ENCODE data around the gene KCNQ1.

KCNQ1 gene

GRCh38 chr11:2779499-2779980 is 334.7 kb downstream of the KCNQ1 start:
- Histone ChIP-seq H3K27me3 (ENCODE audit: insufficient read depth, low read length, poor library complexity, severe bottlenecking) (no peaks in the 10 kb centered on the region), H4K20me1 (ENCODE audit: insufficient read depth, low read length, poor library complexity, severe bottlenecking) (no peaks in the 10 kb centered on the region), H3K9me3 (ENCODE audit: insufficient read depth, low read depth, low read length) (0 out of 2 replicates have a peak, but pooled peaks cover 3% of the 10 kb centered on the region), H3K9me2 (replicated peaks; ENCODE audit: low read depth, low read length) (no peaks in the 10 kb centered on the region), H3F3A (ENCODE audit: low read depth) (no peaks in the 10 kb centered on the region), H3K36me3 (ENCODE audit: insufficient read depth, low read length) (no peaks in the 10 kb centered on the region), H3K4me2 (ENCODE audit: low read depth, low read length, poor library complexity, severe bottlenecking) (peak overlapping the region; percentile 75), H2AFZ (ENCODE audit: low read length) (no peak overlapping the region), H3K4me1 (ENCODE audit: insufficient read depth, low read length, poor library complexity, severe bottlenecking) (peaks cover 87% of the 10 kb centered on the region), H3K4me3 (ENCODE audit: low read length, poor library complexity, severe bottlenecking) (peak overlapping the region; percentile 68), H3K9ac (ENCODE audit: low read depth, low read length, poor library complexity, severe bottlenecking) (peak overlapping the region; percentile 88), H3K79me2 (ENCODE audit: insufficient read depth, low read length) (peaks cover 72% of the 10 kb centered on the region)
- TF ChIP-seq EZH2phosphoT487 (IDR thresholded peaks at IDR 0.05; ENCODE audit: borderline replicate concordance) (no peak), CTCF (conservative IDR thresholded peaks at IDR 0.05; ENCODE audit: low read length) (no peak)

- Histone ChIP-seq H3K79me2 (ENCODE audit: insufficient read depth, low read length) (peaks cover 78% of the 10 kb centered on the region), H3K9ac (ENCODE audit: low read depth, low read length, poor library complexity, severe bottlenecking) (peak overlapping the region; percentile 88), H3K4me2 (ENCODE audit: low read depth, low read length, poor library complexity, severe bottlenecking) (peak overlapping the region; percentile 75), H3K36me3 (ENCODE audit: insufficient read depth, low read length) (no peaks in the 10 kb centered on the region), H2AFZ (ENCODE audit: low read length) (no peak overlapping the region), H4K20me1 (ENCODE audit: insufficient read depth, low read length, poor library complexity, severe bottlenecking) (no peaks in the 10 kb centered on the region), H3F3A (ENCODE audit: low read depth) (no peaks in the 10 kb centered on the region), H3K9me2 (replicated peaks; ENCODE audit: low read depth, low read length) (no peaks in the 10 kb centered on the region), H3K9me3 (ENCODE audit: insufficient read depth, low read depth, low read length) (0 out of 2 replicates have a peak, but pooled peaks cover 4% of the 10 kb centered on the region), H3K27me3 (ENCODE audit: insufficient read depth, low read length, poor library complexity, severe bottlenecking) (no peaks in the 10 kb centered on the region), H3K4me3 (ENCODE audit: low read length, poor library complexity, severe bottlenecking) (peak overlapping the region; percentile 68), H3K4me1 (ENCODE audit: insufficient read depth, low read length, poor library complexity, severe bottlenecking) (peaks cover 82% of the 10 kb centered on the region)
- no peak for TF ChIP-seq CTCF (conservative IDR thresholded peaks at IDR 0.05; ENCODE audit: low read length)
- no peak for TF ChIP-seq EZH2phosphoT487 (IDR thresholded peaks at IDR 0.05; ENCODE audit: borderline replicate concordance)
Observed at GRCh38 chr11:2779981-2780849, 335.4 kb downstream of the KCNQ1 start.

GRCh38 chr11:2780850-2781407 is 336.1 kb downstream of the KCNQ1 start:
- no peaks in the 10 kb centered on the region for H4K20me1 ChIP-seq (ENCODE audit: insufficient read depth, low read length, poor library complexity, severe bottlenecking)
- peaks cover 75% of the 10 kb centered on the region for H3K4me1 ChIP-seq (ENCODE audit: insufficient read depth, low read length, poor library complexity, severe bottlenecking)

More at GRCh38 chr11:2780850-2781407, 336.1 kb downstream of the KCNQ1 start:
- no peaks in the 10 kb centered on the region for H3K27me3 ChIP-seq (ENCODE audit: insufficient read depth, low read length, poor library complexity, severe bottlenecking)
- H3K9ac ChIP-seq (ENCODE audit: low read depth, low read length, poor library complexity, severe bottlenecking) = peak overlapping the region; percentile 88
- no peak overlapping the region for H3K4me3 ChIP-seq (ENCODE audit: low read length, poor library complexity, severe bottlenecking)
- no peak overlapping the region for H2AFZ ChIP-seq (ENCODE audit: low read length)
- no peaks in the 10 kb centered on the region for H3K9me2 ChIP-seq (replicated peaks; ENCODE audit: low read depth, low read length)
- H3K9me3 ChIP-seq (ENCODE audit: insufficient read depth, low read depth, low read length) = peaks cover 7% of the 10 kb centered on the region
- H3K36me3 ChIP-seq (ENCODE audit: insufficient read depth, low read length) = no peaks in the 10 kb centered on the region; the same call in 1 of the 2 replicates
- no peak for TF ChIP-seq CTCF (conservative IDR thresholded peaks at IDR 0.05; ENCODE audit: low read length)
- H3F3A ChIP-seq (ENCODE audit: low read depth) = no peaks in the 10 kb centered on the region
- H3K4me2 ChIP-seq (ENCODE audit: low read depth, low read length, poor library complexity, severe bottlenecking) = peak overlapping the region; percentile 75
- peaks cover 79% of the 10 kb centered on the region for H3K79me2 ChIP-seq (ENCODE audit: insufficient read depth, low read length)

Data from Loucy (cell line).